PFSK-1 (cell line): Measurements from ENCODE around the gene OR4D1.

Experiments
- FOXP2 ChIP-seq: optimal IDR thresholded peaks from 2 replicates; pipeline ENCODE3; 2011; ENCODE audit warnings: borderline replicate concordance, control low read depth, inconsistent platforms; ENCODE audit not compliant: insufficient read depth; ENCODE audit errors: extremely low read length, extremely low read depth
- POLR2AphosphoS5 ChIP-seq: IDR thresholded peaks from 2 replicates; pipeline ENCODE4 v1.6.1; 2012; ENCODE audit warnings: low read depth, mild to moderate bottlenecking, control low read depth, low read length, moderate library complexity
- SIN3A ChIP-seq: IDR thresholded peaks from 2 replicates; pipeline ENCODE4 v1.6.1; 2012; ENCODE audit warnings: mild to moderate bottlenecking, low read length, moderate library complexity, borderline replicate concordance; ENCODE audit not compliant: insufficient read depth
- TAF1 ChIP-seq: IDR thresholded peaks from 2 replicates; pipeline ENCODE4 v1.6.1; 2012; ENCODE audit warnings: low read length, control low read depth, borderline replicate concordance; ENCODE audit not compliant: insufficient read depth
- TF ChIP-seq, protein P1 (sequence below), 2 experiments: IDR thresholded peaks; 2 replicates each; pipeline versions ENCODE4 v1.6.1 to v1.8.0; 2011 to 2012; ENCODE audit warnings: low read depth in 2 of 2, low read length in 2 of 2, control low read depth in 1 of 2, inconsistent platforms in 1 of 2, mild to moderate bottlenecking in 1 of 2, moderate library complexity in 1 of 2; ENCODE audit not compliant: insufficient read depth in 1 of 2

OR4D1 gene

DNA sequence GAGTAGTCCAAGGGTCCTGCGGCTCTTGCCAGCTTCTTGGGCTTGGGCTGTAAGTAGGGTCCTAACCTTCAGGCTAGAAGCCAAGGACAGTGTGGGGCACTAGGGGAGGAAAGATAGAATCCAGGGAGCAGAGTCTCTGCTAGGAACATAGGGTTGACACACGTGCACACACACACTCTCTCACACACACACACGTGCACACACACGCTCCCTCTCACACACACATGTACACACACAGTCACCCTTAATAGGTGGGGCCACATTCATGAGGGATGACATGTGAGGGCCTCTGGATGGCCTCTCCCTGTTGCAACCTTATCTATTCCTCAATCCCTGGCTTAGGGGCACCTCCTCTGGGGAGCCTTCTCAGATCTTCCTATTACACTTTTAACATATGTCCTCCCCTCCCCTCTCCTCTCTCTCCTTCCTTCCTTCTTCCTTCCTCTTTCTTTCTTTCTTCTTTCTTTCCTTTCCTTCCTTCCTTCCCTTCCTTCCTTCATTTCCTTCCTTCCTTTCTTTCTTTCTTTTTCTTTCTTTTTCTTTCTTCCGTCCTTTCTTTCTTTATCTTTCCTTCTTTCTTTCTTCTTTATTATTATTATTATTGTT lies 47.4 kb downstream of the OR4D1 start:
- TF ChIP-seq TAF1 (no peak), SIN3A (no peak), POLR2AphosphoS5 (no peak), FOXP2 (no peak)
- TF ChIP-seq, protein P1, sequence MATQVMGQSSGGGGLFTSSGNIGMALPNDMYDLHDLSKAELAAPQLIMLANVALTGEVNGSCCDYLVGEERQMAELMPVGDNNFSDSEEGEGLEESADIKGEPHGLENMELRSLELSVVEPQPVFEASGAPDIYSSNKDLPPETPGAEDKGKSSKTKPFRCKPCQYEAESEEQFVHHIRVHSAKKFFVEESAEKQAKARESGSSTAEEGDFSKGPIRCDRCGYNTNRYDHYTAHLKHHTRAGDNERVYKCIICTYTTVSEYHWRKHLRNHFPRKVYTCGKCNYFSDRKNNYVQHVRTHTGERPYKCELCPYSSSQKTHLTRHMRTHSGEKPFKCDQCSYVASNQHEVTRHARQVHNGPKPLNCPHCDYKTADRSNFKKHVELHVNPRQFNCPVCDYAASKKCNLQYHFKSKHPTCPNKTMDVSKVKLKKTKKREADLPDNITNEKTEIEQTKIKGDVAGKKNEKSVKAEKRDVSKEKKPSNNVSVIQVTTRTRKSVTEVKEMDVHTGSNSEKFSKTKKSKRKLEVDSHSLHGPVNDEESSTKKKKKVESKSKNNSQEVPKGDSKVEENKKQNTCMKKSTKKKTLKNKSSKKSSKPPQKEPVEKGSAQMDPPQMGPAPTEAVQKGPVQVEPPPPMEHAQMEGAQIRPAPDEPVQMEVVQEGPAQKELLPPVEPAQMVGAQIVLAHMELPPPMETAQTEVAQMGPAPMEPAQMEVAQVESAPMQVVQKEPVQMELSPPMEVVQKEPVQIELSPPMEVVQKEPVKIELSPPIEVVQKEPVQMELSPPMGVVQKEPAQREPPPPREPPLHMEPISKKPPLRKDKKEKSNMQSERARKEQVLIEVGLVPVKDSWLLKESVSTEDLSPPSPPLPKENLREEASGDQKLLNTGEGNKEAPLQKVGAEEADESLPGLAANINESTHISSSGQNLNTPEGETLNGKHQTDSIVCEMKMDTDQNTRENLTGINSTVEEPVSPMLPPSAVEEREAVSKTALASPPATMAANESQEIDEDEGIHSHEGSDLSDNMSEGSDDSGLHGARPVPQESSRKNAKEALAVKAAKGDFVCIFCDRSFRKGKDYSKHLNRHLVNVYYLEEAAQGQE (IDR thresholded peaks at IDR 0.05; ENCODE audit: insufficient read depth in 1 of 2, low read depth in 2 of 2, low read length in 2 of 2): no peak

DNA sequence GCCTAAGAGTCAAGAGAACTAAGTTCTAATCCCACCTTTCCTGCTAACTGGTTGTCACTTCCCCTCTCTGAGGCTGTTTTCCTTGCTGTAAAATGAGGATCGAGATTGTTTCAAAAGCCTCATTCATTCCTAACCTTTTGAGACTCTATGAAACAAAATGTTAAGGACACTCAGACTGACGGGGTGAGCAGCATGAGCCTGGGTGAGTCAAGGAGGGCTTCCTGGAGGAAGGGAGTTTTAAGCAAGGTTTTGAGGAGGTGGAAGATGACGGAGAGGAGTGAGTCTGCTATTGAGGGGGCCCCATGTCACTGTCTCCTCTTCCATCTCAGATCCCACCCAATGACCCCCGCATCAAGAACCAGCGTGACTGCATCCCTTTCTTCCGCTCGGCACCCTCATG lies 48.4 kb downstream of the OR4D1 start:
- TF ChIP-seq POLR2AphosphoS5 (no peak), SIN3A (no peak), TAF1 (no peak), FOXP2 (no peak)
- TF ChIP-seq, protein P1 (IDR thresholded peaks at IDR 0.05; ENCODE audit: insufficient read depth in 1 of 2, low read depth in 2 of 2, low read length in 2 of 2): no peak

DNA sequence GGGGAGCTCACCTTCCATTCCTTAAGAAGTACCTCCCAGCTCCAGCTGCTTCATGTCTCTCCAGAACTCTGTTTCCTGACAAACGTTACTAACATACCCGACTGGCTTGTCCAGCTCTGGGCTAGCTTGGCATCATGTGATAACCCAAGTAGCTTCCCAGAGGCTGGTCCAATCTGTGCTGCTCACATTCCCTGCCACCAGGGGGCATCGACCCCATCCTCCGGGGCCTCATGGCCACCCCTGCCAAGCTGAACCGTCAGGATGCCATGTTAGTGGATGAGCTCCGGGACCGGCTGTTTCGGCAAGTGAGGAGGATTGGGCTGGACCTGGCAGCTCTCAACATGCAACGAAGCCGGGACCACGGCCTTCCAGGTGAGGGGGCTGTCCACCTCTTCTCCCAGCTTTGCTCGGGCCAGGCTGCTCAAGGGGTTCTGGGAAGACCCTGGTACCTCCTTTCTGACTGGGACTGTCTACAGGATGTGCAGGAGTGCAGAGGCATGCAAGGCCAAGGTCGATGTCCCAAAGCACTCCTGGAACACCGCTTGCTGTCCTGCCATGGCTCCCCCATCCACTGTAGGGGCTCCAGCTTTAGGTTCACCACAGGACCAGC lies 51.9 kb downstream of the OR4D1 start:
- no peak for TF ChIP-seq FOXP2
- TF ChIP-seq SIN3A: no peak
- TF ChIP-seq POLR2AphosphoS5: no peak
- TF ChIP-seq, protein P1 (IDR thresholded peaks at IDR 0.05; ENCODE audit: insufficient read depth in 1 of 2, low read depth in 2 of 2, low read length in 2 of 2): no peak

DNA sequence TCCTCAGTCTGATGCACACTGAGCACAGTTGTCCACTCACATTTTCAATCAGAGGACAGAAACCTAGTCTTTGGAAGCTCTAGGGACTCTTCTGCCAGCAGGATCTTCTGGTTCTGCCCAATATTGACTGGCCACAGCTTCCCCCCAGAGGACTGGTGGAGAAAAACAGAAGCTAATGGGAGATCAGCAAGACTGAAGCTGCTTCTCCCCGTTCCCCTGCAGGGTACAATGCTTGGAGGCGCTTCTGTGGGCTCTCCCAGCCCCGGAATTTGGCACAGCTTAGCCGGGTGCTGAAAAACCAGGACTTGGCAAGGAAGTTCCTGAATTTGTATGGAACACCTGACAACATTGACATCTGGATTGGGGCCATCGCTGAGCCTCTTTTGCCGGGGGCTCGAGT lies 54.7 kb downstream of the OR4D1 start:
- TF ChIP-seq SIN3A (no peak), POLR2AphosphoS5 (no peak), TAF1 (no peak), FOXP2 (no peak)
- TF ChIP-seq, protein P1 (IDR thresholded peaks at IDR 0.05; ENCODE audit: insufficient read depth in 1 of 2, low read depth in 2 of 2, low read length in 2 of 2): no peak
